ENCODE data around the gene TRUB1.

GRCh38 chr10:114894911-114895310, 43.1 kb upstream of the TRUB1 start:
- TF ChIP-seq CTCF (IDR thresholded peaks at IDR 0.05), result no peak
- no peak for TF ChIP-seq EP300 (IDR thresholded peaks at IDR 0.05)
- no peak for TF ChIP-seq POLR2A (IDR thresholded peaks at IDR 0.05)
- TF ChIP-seq POLR2AphosphoS5 (IDR thresholded peaks at IDR 0.05), result no peak
